ENCODE results near the gene OR52B6.

- TF ChIP-seq EP300 (IDR thresholded peaks at IDR 0.05; ENCODE audit: borderline replicate concordance) (no peak), TCF12 (IDR thresholded peaks at IDR 0.05; ENCODE audit: low read depth) (no peak), CREB1 (IDR thresholded peaks at IDR 0.05; ENCODE audit: low read depth) (no peak), RAD21 (IDR thresholded peaks at IDR 0.05; ENCODE audit: low read depth) (no peak), TEAD4 (IDR thresholded peaks at IDR 0.05) (no peak), USF1 (IDR thresholded peaks at IDR 0.05) (no peak), YY1 (IDR thresholded peaks at IDR 0.05; ENCODE audit: low read depth) (no peak), NFIC (IDR thresholded peaks at IDR 0.05) (no peak), TAF1 (IDR thresholded peaks at IDR 0.05; ENCODE audit: low read depth) (no peak), FOXM1 (IDR thresholded peaks at IDR 0.05; ENCODE audit: borderline replicate concordance, low read depth) (no peak), EGR1 (IDR thresholded peaks at IDR 0.05) (no peak)
- TF ChIP-seq, protein P1, sequence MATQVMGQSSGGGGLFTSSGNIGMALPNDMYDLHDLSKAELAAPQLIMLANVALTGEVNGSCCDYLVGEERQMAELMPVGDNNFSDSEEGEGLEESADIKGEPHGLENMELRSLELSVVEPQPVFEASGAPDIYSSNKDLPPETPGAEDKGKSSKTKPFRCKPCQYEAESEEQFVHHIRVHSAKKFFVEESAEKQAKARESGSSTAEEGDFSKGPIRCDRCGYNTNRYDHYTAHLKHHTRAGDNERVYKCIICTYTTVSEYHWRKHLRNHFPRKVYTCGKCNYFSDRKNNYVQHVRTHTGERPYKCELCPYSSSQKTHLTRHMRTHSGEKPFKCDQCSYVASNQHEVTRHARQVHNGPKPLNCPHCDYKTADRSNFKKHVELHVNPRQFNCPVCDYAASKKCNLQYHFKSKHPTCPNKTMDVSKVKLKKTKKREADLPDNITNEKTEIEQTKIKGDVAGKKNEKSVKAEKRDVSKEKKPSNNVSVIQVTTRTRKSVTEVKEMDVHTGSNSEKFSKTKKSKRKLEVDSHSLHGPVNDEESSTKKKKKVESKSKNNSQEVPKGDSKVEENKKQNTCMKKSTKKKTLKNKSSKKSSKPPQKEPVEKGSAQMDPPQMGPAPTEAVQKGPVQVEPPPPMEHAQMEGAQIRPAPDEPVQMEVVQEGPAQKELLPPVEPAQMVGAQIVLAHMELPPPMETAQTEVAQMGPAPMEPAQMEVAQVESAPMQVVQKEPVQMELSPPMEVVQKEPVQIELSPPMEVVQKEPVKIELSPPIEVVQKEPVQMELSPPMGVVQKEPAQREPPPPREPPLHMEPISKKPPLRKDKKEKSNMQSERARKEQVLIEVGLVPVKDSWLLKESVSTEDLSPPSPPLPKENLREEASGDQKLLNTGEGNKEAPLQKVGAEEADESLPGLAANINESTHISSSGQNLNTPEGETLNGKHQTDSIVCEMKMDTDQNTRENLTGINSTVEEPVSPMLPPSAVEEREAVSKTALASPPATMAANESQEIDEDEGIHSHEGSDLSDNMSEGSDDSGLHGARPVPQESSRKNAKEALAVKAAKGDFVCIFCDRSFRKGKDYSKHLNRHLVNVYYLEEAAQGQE (IDR thresholded peaks at IDR 0.05; ENCODE audit: low read depth), result no peak
- TF ChIP-seq, protein P2, sequence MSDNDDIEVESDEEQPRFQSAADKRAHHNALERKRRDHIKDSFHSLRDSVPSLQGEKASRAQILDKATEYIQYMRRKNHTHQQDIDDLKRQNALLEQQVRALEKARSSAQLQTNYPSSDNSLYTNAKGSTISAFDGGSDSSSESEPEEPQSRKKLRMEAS (IDR thresholded peaks at IDR 0.05), result no peak
Measured at GRCh38 chr11:5603326-5603725, 22.6 kb downstream of the OR52B6 start.
